Measurements from ENCODE around the gene ARL6IP1.

Gene ARL6IP1

DNA sequence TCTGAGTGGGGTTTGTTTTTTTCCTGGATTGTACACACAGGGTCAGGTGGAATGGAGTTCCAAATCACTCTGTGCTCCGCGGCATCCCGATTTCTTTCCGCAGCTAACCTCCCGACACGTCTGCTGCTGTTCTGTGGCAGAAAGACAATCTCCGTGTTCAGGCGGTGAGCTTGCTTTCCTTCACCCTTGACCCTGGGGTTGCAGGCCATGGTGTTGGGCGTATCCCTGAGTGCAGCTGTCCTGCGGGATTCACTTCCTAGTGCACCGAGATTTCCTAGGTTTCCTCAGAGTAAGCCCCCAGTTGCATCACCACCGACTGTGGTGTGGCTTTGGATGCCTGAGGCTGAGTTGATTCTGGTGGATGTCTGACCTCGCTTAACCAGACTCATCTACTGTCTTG lies 7.8 kb upstream of the ARL6IP1 start:
- H3K27ac ChIP-seq: no peak overlapping the region

DNA sequence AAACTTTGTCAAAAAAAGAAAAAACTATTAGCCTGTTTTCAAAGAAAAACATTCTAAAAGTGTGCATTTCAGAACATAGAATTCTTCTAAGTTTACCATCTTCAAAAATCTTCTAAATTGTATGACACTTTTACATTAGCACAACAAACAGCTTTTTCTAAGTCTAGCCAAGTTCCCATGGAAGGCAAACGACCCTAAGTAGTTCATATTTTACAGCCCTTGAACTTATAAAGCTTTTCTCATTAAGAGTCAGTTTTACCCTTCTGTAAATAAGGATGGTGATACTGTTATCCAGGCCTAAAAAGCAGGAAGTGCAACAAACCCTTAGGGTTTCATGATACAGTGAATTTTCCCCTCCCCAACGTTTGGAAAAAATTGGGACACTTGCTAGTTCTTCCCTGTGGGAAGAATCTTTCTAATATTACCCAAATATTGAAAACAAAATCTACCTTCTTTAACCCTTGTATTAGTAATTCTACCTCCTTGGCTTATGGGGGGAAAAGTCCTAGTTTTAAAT lies 4.0 kb upstream of the ARL6IP1 start:
- TF ChIP-seq, protein P1, sequence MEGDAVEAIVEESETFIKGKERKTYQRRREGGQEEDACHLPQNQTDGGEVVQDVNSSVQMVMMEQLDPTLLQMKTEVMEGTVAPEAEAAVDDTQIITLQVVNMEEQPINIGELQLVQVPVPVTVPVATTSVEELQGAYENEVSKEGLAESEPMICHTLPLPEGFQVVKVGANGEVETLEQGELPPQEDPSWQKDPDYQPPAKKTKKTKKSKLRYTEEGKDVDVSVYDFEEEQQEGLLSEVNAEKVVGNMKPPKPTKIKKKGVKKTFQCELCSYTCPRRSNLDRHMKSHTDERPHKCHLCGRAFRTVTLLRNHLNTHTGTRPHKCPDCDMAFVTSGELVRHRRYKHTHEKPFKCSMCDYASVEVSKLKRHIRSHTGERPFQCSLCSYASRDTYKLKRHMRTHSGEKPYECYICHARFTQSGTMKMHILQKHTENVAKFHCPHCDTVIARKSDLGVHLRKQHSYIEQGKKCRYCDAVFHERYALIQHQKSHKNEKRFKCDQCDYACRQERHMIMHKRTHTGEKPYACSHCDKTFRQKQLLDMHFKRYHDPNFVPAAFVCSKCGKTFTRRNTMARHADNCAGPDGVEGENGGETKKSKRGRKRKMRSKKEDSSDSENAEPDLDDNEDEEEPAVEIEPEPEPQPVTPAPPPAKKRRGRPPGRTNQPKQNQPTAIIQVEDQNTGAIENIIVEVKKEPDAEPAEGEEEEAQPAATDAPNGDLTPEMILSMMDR (conservative IDR thresholded peaks at IDR 0.05): no peak
- no peak overlapping the region for H3K27ac ChIP-seq

More for the DNA sequence above, 7.8 kb upstream of the ARL6IP1 start:
- TF ChIP-seq, protein P1 (conservative IDR thresholded peaks at IDR 0.05): no peak

DNA sequence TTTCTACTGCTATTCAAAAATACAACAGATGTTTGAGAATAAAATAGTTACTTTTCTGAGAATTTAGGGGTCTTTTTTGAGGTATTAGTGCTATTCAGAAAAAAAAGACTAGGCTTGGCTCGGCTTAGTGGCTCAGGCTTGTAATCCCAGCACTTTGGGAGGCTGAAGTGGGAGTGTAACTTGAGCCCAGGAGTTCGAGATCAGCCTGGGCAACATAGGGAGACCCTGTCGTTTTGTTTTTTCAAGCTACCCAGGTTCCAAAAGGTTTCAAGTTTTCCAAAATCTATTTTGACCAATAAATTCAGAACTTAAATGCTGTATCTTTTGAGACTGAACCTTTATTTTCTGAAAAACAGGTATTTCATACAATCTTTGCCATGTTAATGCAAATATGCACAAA lies 3.2 kb upstream of the ARL6IP1 start:
- TF ChIP-seq, protein P1 (conservative IDR thresholded peaks at IDR 0.05): no peak

DNA sequence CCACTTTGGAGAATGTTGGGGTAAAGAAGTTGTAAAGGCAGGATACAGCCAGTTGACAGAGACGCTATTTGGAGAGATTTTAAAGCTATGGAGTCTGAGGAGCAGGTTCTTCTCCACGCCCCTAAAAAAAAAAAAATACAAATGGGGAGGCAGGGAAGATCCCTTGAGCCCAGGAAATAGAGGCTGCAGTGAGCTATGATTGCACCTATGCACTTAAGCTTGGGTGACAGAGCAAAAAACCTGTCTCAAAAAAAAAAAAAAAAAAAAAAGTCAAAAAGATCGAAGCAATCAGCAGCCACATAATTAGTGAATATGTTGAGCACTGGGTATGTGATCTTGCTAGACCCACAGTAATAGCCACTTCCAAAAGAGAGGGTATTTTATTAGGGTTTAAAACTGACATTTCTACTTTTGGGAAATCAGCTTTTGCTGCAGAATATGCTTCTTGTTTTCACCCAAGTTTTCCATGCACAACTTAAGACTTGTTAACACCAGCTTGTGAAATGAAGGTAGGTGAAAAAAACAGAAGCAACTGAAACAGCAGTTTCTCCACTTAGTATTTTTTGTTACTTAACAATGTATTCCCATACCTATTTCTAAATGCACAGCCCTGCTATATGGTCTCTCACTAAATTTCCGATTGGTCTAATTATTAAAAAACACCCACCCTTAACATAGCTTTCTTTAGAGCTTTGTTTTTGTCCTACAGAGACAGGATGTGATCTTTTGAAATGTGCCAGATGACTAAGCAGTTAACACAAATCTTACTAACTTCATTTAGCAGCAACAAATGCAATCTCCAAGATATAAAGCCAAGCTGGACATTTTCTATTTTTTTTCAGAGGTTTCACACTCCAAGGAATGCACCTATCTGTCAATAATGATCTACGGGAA lies 2.5 kb upstream of the ARL6IP1 start:
- TF ChIP-seq, protein P1 (conservative IDR thresholded peaks at IDR 0.05): no peak
- H3K27ac ChIP-seq: no peak overlapping the region

More for the DNA sequence above, 3.2 kb upstream of the ARL6IP1 start:
- H3K27ac ChIP-seq: no peak overlapping the region

DNA sequence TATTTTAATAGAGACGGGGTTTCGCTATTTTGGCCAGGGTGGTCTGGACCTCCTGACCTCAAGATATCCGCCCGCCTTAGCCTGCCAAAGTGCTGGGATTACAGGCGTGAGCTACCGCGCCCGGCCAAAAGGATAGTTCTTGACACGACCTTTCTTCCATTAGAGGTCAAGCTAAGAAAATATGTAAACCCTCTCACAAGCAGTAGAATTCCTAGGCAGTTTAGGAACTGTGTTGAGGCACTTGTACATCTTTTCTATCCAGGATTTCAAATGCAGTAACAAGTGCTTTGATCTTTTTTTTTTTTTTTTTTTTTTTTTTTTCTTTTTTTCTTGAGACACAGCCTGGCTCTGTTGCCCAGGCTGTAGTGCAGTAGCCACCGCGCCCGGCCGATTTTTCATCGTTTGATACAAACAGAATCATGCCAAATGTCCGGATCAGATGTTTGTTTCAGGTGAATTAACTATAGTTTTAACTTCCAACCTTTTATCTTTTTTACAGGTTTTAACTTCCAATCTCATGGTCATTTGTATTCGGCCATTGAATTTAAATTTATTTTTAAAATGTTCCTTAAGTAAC lies 1.5 kb upstream of the ARL6IP1 start:
- no peak overlapping the region; the same call in 1 of the 2 replicates for H3K27ac ChIP-seq
- TF ChIP-seq, protein P1 (conservative IDR thresholded peaks at IDR 0.05): no peak

DNA sequence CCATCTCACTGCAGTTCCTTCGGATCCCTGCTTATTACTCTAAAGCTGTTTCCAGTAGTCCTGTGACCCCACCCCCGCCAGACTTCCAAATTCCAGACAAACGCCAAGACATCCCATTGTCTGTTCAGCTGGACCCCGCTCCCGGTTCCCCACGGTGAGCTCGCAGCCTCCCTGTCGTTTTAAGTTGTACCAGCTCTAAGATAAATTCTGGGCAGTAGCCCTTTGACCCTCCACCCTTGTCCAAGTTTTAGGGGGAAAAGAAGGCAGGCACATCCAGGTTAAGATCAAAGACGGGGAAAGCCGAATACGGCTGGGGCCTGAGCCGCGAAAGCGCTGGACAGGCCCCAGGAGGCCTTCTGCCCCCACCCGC lies 589 bp downstream of the ARL6IP1 start:
- H3K27ac ChIP-seq: peak overlapping the region; percentile 70
- TF ChIP-seq, protein P1 (conservative IDR thresholded peaks at IDR 0.05): no peak

DNA sequence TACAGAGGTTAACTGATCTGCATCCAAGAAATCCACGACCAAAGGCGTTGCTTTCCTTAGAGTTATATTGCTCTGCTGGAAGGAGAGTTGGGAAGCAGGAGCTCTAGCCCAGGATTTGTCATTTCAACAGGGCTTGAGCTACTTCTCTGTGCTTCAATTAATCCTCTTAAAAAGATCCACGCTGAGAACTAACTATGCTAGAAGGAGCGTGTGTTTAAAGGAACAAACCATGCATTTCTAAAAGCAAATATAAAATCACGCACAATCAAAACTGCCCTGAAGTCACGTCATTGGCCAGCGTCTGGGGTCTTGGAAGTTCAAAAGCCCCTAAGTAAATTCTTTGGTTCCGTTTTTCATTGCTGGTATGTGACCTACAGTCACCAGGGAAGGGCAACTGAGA lies 1.1 kb downstream of the ARL6IP1 start:
- TF ChIP-seq, protein P1 (conservative IDR thresholded peaks at IDR 0.05): no peak
- H3K27ac ChIP-seq: peak overlapping the region; percentile 70

All from VCaP (cell line).